Body of pancreas (tissue), 4 donors: Measurements from ENCODE around the gene GYPC. TPM values are rescaled to one million over a fixed set of nuclear protein-coding genes. Genes with fewer than 3 reads are reported as not detected.
"Not testable (repeated sequence)": the region's sequence is repeated elsewhere in the genome, so short reads cannot be mapped to it uniquely, and the experiment has no call there.

Source experiments
- ATAC-seq: fragments of 150-250 bp; one replicate; pipeline ENCODE4 v1.9.1; 2016
- DNase-seq, 4 donors: peaks; one replicate each; pipeline ENCODE4 v3.0.0-alpha.2; 2019
- H3K27ac ChIP-seq, 4 donors: fragments of 200-600 bp; sonication (generic); 1 replicate in 3 of 4; 2 replicates in 1 of 4; pipeline versions ENCODE4 v1.5.1 to v1.6.1; 2016 to 2019; ENCODE audit warnings: mild to moderate bottlenecking in 1 of 4, mixed read lengths in 1 of 4, moderate library complexity in 1 of 4
- H3K27me3 ChIP-seq, 2 donors: fragments of 200-600 bp; sonication (generic); one replicate each; pipeline ENCODE4 v1.6.0; 2016; ENCODE audit warnings: mild to moderate bottlenecking in 1 of 2
- H3K36me3 ChIP-seq, 2 donors: fragments of 200-600 bp; sonication (generic); replicated peaks in 1 of 2; 2 replicates each; pipeline ENCODE4 v1.5.1; 2016; ENCODE audit warnings: low read depth in 2 of 2; ENCODE audit not compliant: insufficient read depth in 1 of 2
- H3K4me1 ChIP-seq: fragments of 200-600 bp; sonication (generic); one replicate; pipeline ENCODE4 v1.6.0; 2016
- H3K4me3 ChIP-seq, 2 donors: fragments of 200-600 bp; sonication (generic); 1 replicate in 1 of 2; 2 replicates in 1 of 2; pipeline ENCODE4 v1.5.1; 2016 to 2019
- H3K9me3 ChIP-seq, 3 donors: fragments of 200-600 bp; sonication (generic); 1 replicate in 2 of 3; 2 replicates in 1 of 3; pipeline ENCODE4 v1.5.1; 2016
- POLR2A ChIP-seq, 3 donors: fragments of 450-650 bp; IDR thresholded peaks; one replicate each; pipeline ENCODE4 v1.6.1; 2016; ENCODE audit warnings: antibody characterized with exemption in 3 of 3, mild to moderate bottlenecking in 2 of 3
- WGBS, 2 donors: methylation state at CpG; one replicate each; pipeline ENCODE4 v1.1.5; 2017; 5-methylcytosine and 5-hydroxymethylcytosine counted together
- intact Hi-C: fragments of 100-400 bp; cut with DNase I; formaldehyde crosslinking; loops from one replicate; pipeline ENCODE4 v1.15.1; 2023
- total RNA-seq, 2 donors: library from RNA; depleted of rRNA; stranded (reverse); fragments of >200 nt; gene quantifications; one replicate each; pipeline ENCODE4 v1.1.0, GENCODE V29; 2016
- TF ChIP-seq, protein P1 (sequence below), 7 experiments: fragments of 450-650 bp in 4 of 7; fragments of 200-600 bp in 3 of 7; sonication (generic) in 3 of 7; IDR thresholded peaks; one replicate each; pipeline ENCODE4 v1.5.1; 2016 to 2019; ENCODE audit warnings: antibody characterized with exemption in 7 of 7

The GYPC gene
- total RNA-seq, 2 donors from 2014 or later: 26.4 to 28.8 TPM

DNA sequence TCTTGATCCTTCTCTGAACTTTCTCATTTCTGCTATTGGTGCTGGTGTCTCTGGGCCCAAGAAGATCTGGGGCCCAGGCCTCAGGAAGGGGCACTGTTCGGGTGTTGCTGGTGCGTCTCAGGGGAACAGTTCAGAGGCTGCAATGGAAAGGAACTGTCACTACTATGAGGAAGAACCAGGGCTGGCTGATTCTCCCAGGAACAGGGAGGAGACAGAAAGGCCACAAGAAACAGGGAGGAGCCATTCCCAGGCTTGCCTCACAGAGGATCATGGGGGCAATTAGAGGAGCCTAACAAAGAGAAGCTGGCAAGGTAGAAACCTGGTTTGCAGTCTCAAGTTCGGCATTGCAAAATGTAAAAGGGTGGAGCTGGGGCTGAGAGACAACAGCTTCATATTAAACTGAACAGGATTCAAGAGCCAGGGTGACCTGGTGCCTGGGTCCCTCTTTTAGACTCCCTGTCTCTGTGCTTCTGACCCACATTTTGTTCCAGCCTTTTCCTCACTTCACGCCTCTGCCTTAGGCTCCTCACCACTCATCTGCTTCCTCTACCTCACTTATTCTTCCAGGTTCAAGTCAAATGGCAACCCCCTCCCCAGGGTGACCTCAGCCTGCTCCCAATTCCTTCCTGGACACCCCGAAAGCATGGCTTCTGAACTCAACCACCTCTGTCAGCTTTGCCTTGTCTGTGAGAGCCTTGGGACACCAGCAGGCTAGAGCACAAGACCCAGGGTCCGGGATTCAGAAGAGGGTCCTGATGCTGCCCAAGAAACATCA is 58.4 kb downstream of the GYPC start:
- 57 to 67% methylated on average over 6 of the region's 6 CpGs for WGBS, 2 donors
- Histone ChIP-seq H3K27ac (no peak overlapping the region), H3K36me3 (no peaks in the 10 kb centered on the region), H3K9me3 (no peaks in the 10 kb centered on the region), H3K4me3 (no peak overlapping the region), H3K27me3 (no peaks in the 10 kb centered on the region), H3K4me1 (no peaks in the 10 kb centered on the region)
- intact Hi-C loops: no loop called here
- TF ChIP-seq, protein P1, sequence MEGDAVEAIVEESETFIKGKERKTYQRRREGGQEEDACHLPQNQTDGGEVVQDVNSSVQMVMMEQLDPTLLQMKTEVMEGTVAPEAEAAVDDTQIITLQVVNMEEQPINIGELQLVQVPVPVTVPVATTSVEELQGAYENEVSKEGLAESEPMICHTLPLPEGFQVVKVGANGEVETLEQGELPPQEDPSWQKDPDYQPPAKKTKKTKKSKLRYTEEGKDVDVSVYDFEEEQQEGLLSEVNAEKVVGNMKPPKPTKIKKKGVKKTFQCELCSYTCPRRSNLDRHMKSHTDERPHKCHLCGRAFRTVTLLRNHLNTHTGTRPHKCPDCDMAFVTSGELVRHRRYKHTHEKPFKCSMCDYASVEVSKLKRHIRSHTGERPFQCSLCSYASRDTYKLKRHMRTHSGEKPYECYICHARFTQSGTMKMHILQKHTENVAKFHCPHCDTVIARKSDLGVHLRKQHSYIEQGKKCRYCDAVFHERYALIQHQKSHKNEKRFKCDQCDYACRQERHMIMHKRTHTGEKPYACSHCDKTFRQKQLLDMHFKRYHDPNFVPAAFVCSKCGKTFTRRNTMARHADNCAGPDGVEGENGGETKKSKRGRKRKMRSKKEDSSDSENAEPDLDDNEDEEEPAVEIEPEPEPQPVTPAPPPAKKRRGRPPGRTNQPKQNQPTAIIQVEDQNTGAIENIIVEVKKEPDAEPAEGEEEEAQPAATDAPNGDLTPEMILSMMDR (IDR thresholded peaks at IDR 0.05): no peak
- no peak for TF ChIP-seq POLR2A (IDR thresholded peaks at IDR 0.05)
- ATAC-seq (no peak), DNase-seq (no peak)

DNA sequence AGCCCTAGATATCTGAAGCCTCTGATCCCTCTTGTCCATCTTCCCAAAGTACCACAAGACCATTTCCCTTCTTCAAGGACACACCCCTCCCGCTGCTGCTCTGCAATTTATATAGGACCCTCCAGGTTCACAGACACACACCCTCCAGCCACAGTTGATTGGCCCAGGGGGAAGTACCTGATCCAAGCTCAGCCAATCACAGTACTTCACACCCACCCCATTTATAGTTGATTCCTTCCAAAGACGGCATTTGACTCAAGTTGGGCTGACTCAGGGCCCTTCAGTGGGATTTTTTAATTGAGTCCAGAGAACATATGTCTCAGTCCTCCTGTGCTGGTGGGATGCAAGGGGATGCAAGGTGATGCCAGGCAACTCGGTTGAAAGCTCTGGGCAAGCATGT is 59.2 kb downstream of the GYPC start:
- no peaks in the 10 kb centered on the region for H3K9me3 ChIP-seq
- H3K4me3 ChIP-seq: no peak overlapping the region
- no peaks in the 10 kb centered on the region for H3K4me1 ChIP-seq
- ATAC-seq (no peak), DNase-seq (no peak)
- intact Hi-C loops: no loop called here
- H3K36me3 ChIP-seq: no peaks in the 10 kb centered on the region
- H3K27ac ChIP-seq: no peak overlapping the region
- TF ChIP-seq POLR2A (IDR thresholded peaks at IDR 0.05): no peak
- TF ChIP-seq, protein P1 (IDR thresholded peaks at IDR 0.05): no peak
- H3K27me3 ChIP-seq: no peaks in the 10 kb centered on the region
- 49 to 63% methylated on average over 3 of the region's 3 CpGs for WGBS, 2 donors

DNA sequence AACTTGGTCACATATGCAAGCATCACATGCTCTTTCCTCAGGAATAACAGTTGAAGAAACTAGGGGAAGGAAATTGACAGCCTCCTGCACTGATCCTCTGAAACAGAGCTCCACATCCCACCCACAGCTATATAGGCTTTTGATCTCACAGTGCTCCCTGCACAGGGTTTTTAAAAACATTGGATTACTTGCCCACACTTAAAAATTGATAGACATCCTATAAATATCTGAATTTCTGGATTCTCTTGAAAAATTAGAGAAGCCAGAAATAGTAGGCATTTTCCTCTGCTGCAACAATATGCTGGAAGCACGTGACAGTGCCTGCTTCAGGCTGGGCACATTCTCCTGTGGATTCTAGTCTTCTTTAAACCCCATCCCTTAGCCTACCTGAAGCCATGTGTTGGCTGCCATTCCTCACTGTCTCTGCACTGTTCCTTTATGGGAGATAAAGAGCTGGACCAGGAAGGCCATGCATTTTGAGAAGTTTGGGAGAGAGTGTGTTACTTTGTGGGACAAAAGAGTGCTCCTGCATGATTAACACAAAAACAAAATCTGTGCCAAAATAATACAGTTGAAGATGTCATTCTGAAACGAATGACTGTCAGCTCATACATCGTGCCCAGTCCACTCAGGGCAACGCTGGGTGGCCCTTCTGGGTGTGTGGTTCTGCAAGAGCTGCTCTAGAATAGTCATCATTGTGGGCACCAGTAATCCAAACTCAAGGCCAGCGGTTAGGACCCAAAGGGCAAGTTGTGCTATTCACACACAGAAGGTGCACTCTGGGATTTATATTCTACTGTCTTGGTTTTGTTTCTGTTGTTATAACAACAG is 59.8 kb downstream of the GYPC start:
- Histone ChIP-seq H3K4me1 (no peaks in the 10 kb centered on the region), H3K9me3 (no peaks in the 10 kb centered on the region), H3K4me3 (no peak overlapping the region), H3K36me3 (no peaks in the 10 kb centered on the region), H3K27ac (no peak overlapping the region), H3K27me3 (no peaks in the 10 kb centered on the region)
- DNase-seq (no peak), ATAC-seq (no peak)
- 42 to 65% methylated on average over 4 to 5 of the region's 5 CpGs for WGBS, 2 donors
- intact Hi-C loops: no loop called here
- TF ChIP-seq, protein P1 (IDR thresholded peaks at IDR 0.05): no peak
- no peak for TF ChIP-seq POLR2A (IDR thresholded peaks at IDR 0.05)

DNA sequence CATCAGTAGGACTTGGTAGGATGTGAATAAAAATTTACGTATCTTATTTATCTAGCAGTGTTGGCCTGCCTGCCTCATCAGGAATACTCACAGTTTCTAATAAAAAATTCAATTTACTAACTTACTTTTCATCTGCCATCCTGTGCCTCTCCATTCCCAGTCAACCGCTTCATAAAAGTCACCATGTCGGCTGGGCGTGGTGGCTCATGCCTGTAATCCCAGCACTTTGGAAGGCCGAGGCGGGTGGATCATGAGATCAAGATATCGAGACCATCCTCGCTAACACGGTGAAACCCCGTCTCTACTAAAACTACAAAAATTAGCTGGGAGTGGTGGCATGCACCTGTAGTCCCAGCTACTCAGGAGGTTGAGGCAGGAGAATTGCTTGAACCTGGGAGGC is 61.3 kb downstream of the GYPC start:
- H3K4me1 ChIP-seq, ATAC-seq, intact Hi-C loops, H3K27ac ChIP-seq, DNase-seq, H3K27me3 ChIP-seq, H3K4me3 ChIP-seq, H3K9me3 ChIP-seq, H3K36me3 ChIP-seq: not testable (repeated sequence)
- 83 to 86% methylated on average over 10 of the region's 10 CpGs for WGBS, 2 donors

DNA sequence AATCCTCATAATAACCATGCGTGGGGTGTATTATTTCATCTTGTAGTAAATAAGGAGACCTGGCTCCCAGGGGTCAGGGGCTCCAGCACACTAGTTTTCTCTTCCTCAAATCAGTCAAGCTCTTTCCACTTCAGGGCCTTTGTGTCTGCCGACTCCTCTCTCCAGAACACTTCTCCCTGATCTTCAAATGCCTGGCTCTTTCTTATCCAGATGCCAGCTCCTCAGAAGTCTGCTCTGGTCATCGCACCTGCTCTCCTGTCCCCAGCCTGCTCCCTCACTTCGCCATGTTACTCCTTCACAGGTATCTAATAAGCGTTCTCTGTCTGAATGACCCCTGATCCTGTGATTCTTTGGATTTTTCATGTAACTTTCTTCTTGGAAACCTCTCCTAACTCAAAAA is 62.0 kb downstream of the GYPC start:
- 65 to 81% methylated on average over 5 of the region's 5 CpGs for WGBS, 2 donors
- H3K9me3 ChIP-seq: no peaks in the 10 kb centered on the region
- ATAC-seq (no peak), DNase-seq (no peak)
- H3K4me3 ChIP-seq: no peak overlapping the region
- no peak overlapping the region for H3K27ac ChIP-seq
- H3K4me1 ChIP-seq: no peaks in the 10 kb centered on the region
- TF ChIP-seq POLR2A (IDR thresholded peaks at IDR 0.05): no peak
- TF ChIP-seq, protein P1 (IDR thresholded peaks at IDR 0.05): no peak
- H3K27me3 ChIP-seq: no peaks in the 10 kb centered on the region
- intact Hi-C loops: no loop called here
- H3K36me3 ChIP-seq: no peaks in the 10 kb centered on the region
